ENCODE data around the gene PSPH.
"Not testable (repeated sequence)": the region's sequence is repeated elsewhere in the genome, so short reads cannot be mapped to it uniquely, and the experiment has no call there.

The PSPH gene

GRCh38 chr7:56046721-56047445, 4.4 kb downstream of the PSPH start:
- intact Hi-C loops (cut with micrococcal nuclease): no loop called here
- H3K27me3 Mint-ChIP-seq: no peaks in the 10 kb centered on the region
- no peak overlapping the region for H3K27ac Mint-ChIP-seq
- H3K4me3 Mint-ChIP-seq: no peak overlapping the region
- H3K36me3 Mint-ChIP-seq (ENCODE audit: low read depth): peaks cover 21% of the 10 kb centered on the region
- H3K4me1 Mint-ChIP-seq (ENCODE audit: low read depth): no peaks in the 10 kb centered on the region
- no peaks in the 10 kb centered on the region for H3K9me3 Mint-ChIP-seq

GRCh38 chr7:56045758-56046157, 5.5 kb downstream of the PSPH start:
- intact Hi-C loops (cut with micrococcal nuclease); H3K9me3 Mint-ChIP-seq; H3K4me1 Mint-ChIP-seq (ENCODE audit: low read depth); H3K4me3 Mint-ChIP-seq; H3K27me3 Mint-ChIP-seq; H3K27ac Mint-ChIP-seq: not testable (repeated sequence)
- peaks cover 20% of the 10 kb centered on the region for H3K36me3 Mint-ChIP-seq (ENCODE audit: low read depth)

GRCh38 chr7:56040730-56041129, 10.5 kb downstream of the PSPH start:
- Mint-ChIP-seq H3K36me3 (ENCODE audit: low read depth) (peaks cover 20% of the 10 kb centered on the region), H3K27ac (no peak overlapping the region), H3K9me3 (no peaks in the 10 kb centered on the region), H3K27me3 (no peaks in the 10 kb centered on the region), H3K4me1 (ENCODE audit: low read depth) (no peaks in the 10 kb centered on the region), H3K4me3 (no peak overlapping the region)
- intact Hi-C loops (cut with micrococcal nuclease): no loop called here

- H3K9me3 Mint-ChIP-seq: no peaks in the 10 kb centered on the region
- H3K27me3 Mint-ChIP-seq: no peaks in the 10 kb centered on the region
- intact Hi-C loops (cut with micrococcal nuclease): no loop called here
- H3K27ac Mint-ChIP-seq: peak overlapping the region; percentile 78
- H3K36me3 Mint-ChIP-seq (ENCODE audit: low read depth): peaks cover 39% of the 10 kb centered on the region
- H3K4me1 Mint-ChIP-seq (ENCODE audit: low read depth): peaks cover 12% of the 10 kb centered on the region
- H3K4me3 Mint-ChIP-seq: peak overlapping the region; percentile 90
Measured at GRCh38 chr7:56033671-56034432, 17.4 kb downstream of the PSPH start.

GRCh38 chr7:56032578-56032977, 18.7 kb downstream of the PSPH start:
- H3K4me3 Mint-ChIP-seq; H3K27ac Mint-ChIP-seq; H3K9me3 Mint-ChIP-seq; intact Hi-C loops (cut with micrococcal nuclease); H3K27me3 Mint-ChIP-seq: not testable (repeated sequence)
- H3K36me3 Mint-ChIP-seq (ENCODE audit: low read depth): peaks cover 41% of the 10 kb centered on the region
- H3K4me1 Mint-ChIP-seq (ENCODE audit: low read depth): peaks cover 12% of the 10 kb centered on the region

GRCh38 chr7:56031556-56031955, 19.7 kb downstream of the PSPH start:
- H3K9me3 Mint-ChIP-seq; H3K27me3 Mint-ChIP-seq; H3K4me3 Mint-ChIP-seq; intact Hi-C loops (cut with micrococcal nuclease): not testable (repeated sequence)
- Mint-ChIP-seq H3K4me1 (ENCODE audit: low read depth) (peaks cover 12% of the 10 kb centered on the region), H3K36me3 (ENCODE audit: low read depth) (peaks cover 51% of the 10 kb centered on the region), H3K27ac (peak overlapping the region; percentile 31)

GRCh38 chr7:56030340-56030739, 20.9 kb downstream of the PSPH start:
- Mint-ChIP-seq H3K36me3 (ENCODE audit: low read depth) (peaks cover 60% of the 10 kb centered on the region), H3K4me3 (no peak overlapping the region), H3K4me1 (ENCODE audit: low read depth) (peaks cover 12% of the 10 kb centered on the region), H3K9me3 (no peaks in the 10 kb centered on the region), H3K27me3 (no peaks in the 10 kb centered on the region), H3K27ac (no peak overlapping the region)
- intact Hi-C loops (cut with micrococcal nuclease): no loop called here

- no peak overlapping the region for H3K27ac Mint-ChIP-seq
- peaks cover 62% of the 10 kb centered on the region for H3K36me3 Mint-ChIP-seq (ENCODE audit: low read depth)
- H3K4me1 Mint-ChIP-seq (ENCODE audit: low read depth): peaks cover 12% of the 10 kb centered on the region
Measured at GRCh38 chr7:56028942-56029630, 22.2 kb downstream of the PSPH start.

GRCh38 chr7:56026538-56026937, 24.7 kb downstream of the PSPH start:
- no peaks in the 10 kb centered on the region for H3K27me3 Mint-ChIP-seq
- no peaks in the 10 kb centered on the region for H3K9me3 Mint-ChIP-seq
- no peaks in the 10 kb centered on the region for H3K4me1 Mint-ChIP-seq (ENCODE audit: low read depth)
- no peak overlapping the region for H3K4me3 Mint-ChIP-seq
- H3K36me3 Mint-ChIP-seq (ENCODE audit: low read depth): peaks cover 66% of the 10 kb centered on the region
- intact Hi-C loops (cut with micrococcal nuclease): no loop called here
- H3K27ac Mint-ChIP-seq: no peak overlapping the region

More at GRCh38 chr7:56028942-56029630, 22.2 kb downstream of the PSPH start:
- Mint-ChIP-seq H3K4me3 (no peak overlapping the region), H3K27me3 (no peaks in the 10 kb centered on the region), H3K9me3 (no peaks in the 10 kb centered on the region)
- intact Hi-C loops (cut with micrococcal nuclease): no loop called here

GRCh38 chr7:56023500-56023899, 27.7 kb downstream of the PSPH start:
- no peak overlapping the region for H3K4me3 Mint-ChIP-seq
- no peaks in the 10 kb centered on the region for H3K27me3 Mint-ChIP-seq
- intact Hi-C loops (cut with micrococcal nuclease): no loop called here
- H3K36me3 Mint-ChIP-seq (ENCODE audit: low read depth): peaks cover 61% of the 10 kb centered on the region
- H3K27ac Mint-ChIP-seq: no peak overlapping the region
- H3K4me1 Mint-ChIP-seq (ENCODE audit: low read depth): no peaks in the 10 kb centered on the region
- H3K9me3 Mint-ChIP-seq: no peaks in the 10 kb centered on the region

- H3K4me1 Mint-ChIP-seq (ENCODE audit: low read depth): no peaks in the 10 kb centered on the region
- H3K27ac Mint-ChIP-seq: no peak overlapping the region
- intact Hi-C loops (cut with micrococcal nuclease): no loop called here
- peaks cover 42% of the 10 kb centered on the region for H3K36me3 Mint-ChIP-seq (ENCODE audit: low read depth)
- H3K9me3 Mint-ChIP-seq: no peaks in the 10 kb centered on the region
- no peaks in the 10 kb centered on the region for H3K27me3 Mint-ChIP-seq
- H3K4me3 Mint-ChIP-seq: no peak overlapping the region
Measured at GRCh38 chr7:56019501-56019900, 31.7 kb downstream of the PSPH start.

GRCh38 chr7:56017015-56017414, 34.2 kb downstream of the PSPH start:
- H3K27me3 Mint-ChIP-seq; H3K9me3 Mint-ChIP-seq; H3K4me1 Mint-ChIP-seq (ENCODE audit: low read depth); intact Hi-C loops (cut with micrococcal nuclease); H3K4me3 Mint-ChIP-seq; H3K27ac Mint-ChIP-seq: not testable (repeated sequence)
- H3K36me3 Mint-ChIP-seq (ENCODE audit: low read depth): peaks cover 52% of the 10 kb centered on the region

- intact Hi-C loops (cut with micrococcal nuclease): no loop called here
- H3K4me3 Mint-ChIP-seq: no peak overlapping the region
- H3K27ac Mint-ChIP-seq: no peak overlapping the region
- no peaks in the 10 kb centered on the region for H3K9me3 Mint-ChIP-seq
- peaks cover 38% of the 10 kb centered on the region for H3K36me3 Mint-ChIP-seq (ENCODE audit: low read depth)
- no peaks in the 10 kb centered on the region for H3K27me3 Mint-ChIP-seq
- H3K4me1 Mint-ChIP-seq (ENCODE audit: low read depth): peaks cover 2% of the 10 kb centered on the region
Measured at GRCh38 chr7:56009695-56010094, 41.5 kb downstream of the PSPH start.

GRCh38 chr7:56007891-56008290, 43.4 kb downstream of the PSPH start:
- Mint-ChIP-seq H3K36me3 (ENCODE audit: low read depth) (peaks cover 21% of the 10 kb centered on the region), H3K27ac (no peak overlapping the region)

More at GRCh38 chr7:56007891-56008290, 43.4 kb downstream of the PSPH start:
- intact Hi-C loops (cut with micrococcal nuclease): no loop called here
- Mint-ChIP-seq H3K4me1 (ENCODE audit: low read depth) (peaks cover 7% of the 10 kb centered on the region), H3K4me3 (no peak overlapping the region), H3K27me3 (no peaks in the 10 kb centered on the region), H3K9me3 (no peaks in the 10 kb centered on the region)
